Spleen (tissue), 3 donors: ENCODE measurements around the gene PRKCA.

ENCODE experiments used
- POLR2A ChIP-seq, 3 donors: fragments of 450-650 bp; IDR thresholded peaks; one replicate each; pipeline ENCODE4 v1.5.1; 2017; ENCODE audit warnings: antibody characterized with exemption in 3 of 3, mild to moderate bottlenecking in 1 of 3
- POLR2AphosphoS5 ChIP-seq, 3 donors: sonication (generic); formaldehyde crosslinking; IDR thresholded peaks; one replicate each; pipeline ENCODE4 v1.5.1; 2017; ENCODE audit warnings: antibody characterized with exemption in 3 of 3

DNA sequence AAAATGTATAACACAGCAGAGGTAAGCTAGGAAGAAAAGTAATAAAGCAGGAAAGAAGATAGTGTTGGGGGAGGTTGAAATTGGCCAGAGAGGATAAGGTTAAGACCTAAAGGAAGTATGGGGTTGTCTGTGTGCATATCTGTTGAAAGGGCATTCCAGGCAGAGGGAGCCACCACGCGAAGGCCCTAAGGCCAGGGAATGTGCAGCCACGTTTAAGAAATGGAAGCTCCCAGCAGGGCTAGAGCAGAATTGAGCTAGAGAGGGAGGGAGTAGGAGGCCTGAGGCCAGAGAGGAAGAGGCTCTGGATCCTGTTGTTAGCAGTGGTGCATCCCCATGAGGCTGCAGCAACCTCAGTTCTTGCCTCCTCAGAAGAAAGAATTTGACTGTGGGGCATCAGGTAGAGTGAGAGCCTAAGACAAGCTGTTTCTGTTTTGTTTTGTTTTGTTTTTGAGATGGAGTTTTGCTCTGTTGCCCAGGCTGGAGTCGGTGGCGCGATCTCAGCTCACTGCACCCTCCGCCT is 473.5 kb downstream of the PRKCA start:
- no peak for TF ChIP-seq POLR2A (IDR thresholded peaks at IDR 0.05)
- TF ChIP-seq POLR2AphosphoS5 (IDR thresholded peaks at IDR 0.05) = no peak
